Measurements from ENCODE around the gene PALLD.

The PALLD gene

GRCh38 chr4:168527560-168527959 lies 30.7 kb downstream of the PALLD start:
- H3K27me3 Mint-ChIP-seq (ENCODE audit: low read depth), result peaks cover 22% of the 10 kb centered on the region
- no peaks in the 10 kb centered on the region for H3K4me1 Mint-ChIP-seq (ENCODE audit: low read depth)
- no peaks in the 10 kb centered on the region for H3K9me3 Mint-ChIP-seq
- no peak overlapping the region for H3K27ac Mint-ChIP-seq
- no peaks in the 10 kb centered on the region for H3K36me3 Mint-ChIP-seq (ENCODE audit: low read depth)
- no peak overlapping the region for H3K4me3 Mint-ChIP-seq

GRCh38 chr4:168528131-168528949 lies 31.5 kb downstream of the PALLD start:
- H3K9me3 Mint-ChIP-seq, result no peaks in the 10 kb centered on the region
- H3K4me1 Mint-ChIP-seq (ENCODE audit: low read depth), result no peaks in the 10 kb centered on the region
- H3K36me3 Mint-ChIP-seq (ENCODE audit: low read depth), result no peaks in the 10 kb centered on the region
- no peak overlapping the region for H3K27ac Mint-ChIP-seq
- H3K4me3 Mint-ChIP-seq, result no peak overlapping the region
- H3K27me3 Mint-ChIP-seq (ENCODE audit: low read depth), result peaks cover 22% of the 10 kb centered on the region

GRCh38 chr4:168529257-168529656 lies 32.4 kb downstream of the PALLD start:
- Mint-ChIP-seq H3K27me3 (ENCODE audit: low read depth) (peaks cover 22% of the 10 kb centered on the region), H3K27ac (no peak overlapping the region)

DNA sequence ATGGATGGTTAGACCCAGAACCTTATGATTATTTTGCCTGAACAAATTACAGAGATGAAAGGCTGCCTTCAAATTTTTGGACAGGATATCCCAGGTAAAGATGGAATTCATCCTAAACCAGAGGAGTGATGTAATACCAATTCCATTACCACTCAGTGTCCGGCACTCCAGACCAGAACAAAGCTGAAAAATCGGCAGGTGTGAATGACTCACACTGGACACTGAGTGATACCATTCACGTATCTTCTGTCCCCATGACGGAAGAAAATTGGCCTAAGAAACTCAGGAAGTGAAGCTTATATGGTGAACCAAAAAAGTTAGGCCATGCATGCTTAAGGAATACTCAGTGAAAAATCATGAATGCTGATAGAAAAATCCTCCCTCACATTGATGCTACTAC lies 34.5 kb downstream of the PALLD start:
- no peaks in the 10 kb centered on the region for H3K9me3 Mint-ChIP-seq
- H3K27ac Mint-ChIP-seq, result no peak overlapping the region
- no peaks in the 10 kb centered on the region for H3K4me1 Mint-ChIP-seq (ENCODE audit: low read depth)
- no peaks in the 10 kb centered on the region for H3K36me3 Mint-ChIP-seq (ENCODE audit: low read depth)
- H3K4me3 Mint-ChIP-seq, result no peak overlapping the region
- peaks cover 19% of the 10 kb centered on the region for H3K27me3 Mint-ChIP-seq (ENCODE audit: low read depth)

More at GRCh38 chr4:168529257-168529656, 32.4 kb downstream of the PALLD start:
- no peaks in the 10 kb centered on the region for H3K9me3 Mint-ChIP-seq
- H3K36me3 Mint-ChIP-seq (ENCODE audit: low read depth), result no peaks in the 10 kb centered on the region
- no peaks in the 10 kb centered on the region for H3K4me1 Mint-ChIP-seq (ENCODE audit: low read depth)
- no peak overlapping the region for H3K4me3 Mint-ChIP-seq

DNA sequence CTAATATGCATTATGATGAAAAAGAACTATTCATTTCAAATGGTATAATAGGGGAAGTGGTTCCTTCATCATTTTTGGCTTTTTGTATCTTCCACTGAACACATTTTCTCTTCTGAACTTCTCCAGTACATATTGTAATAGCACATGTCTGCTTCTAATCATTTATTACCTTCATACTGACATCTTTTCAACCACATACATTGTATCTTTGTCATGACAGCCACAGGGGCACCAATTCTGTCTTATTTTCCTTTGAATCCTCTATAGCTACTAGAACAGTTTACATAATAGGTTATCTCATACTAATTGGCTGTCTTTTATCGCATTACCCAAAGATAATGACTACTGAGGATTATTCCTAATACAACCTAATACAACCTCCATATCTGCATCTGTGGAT lies 37.7 kb downstream of the PALLD start:
- Mint-ChIP-seq H3K9me3 (no peaks in the 10 kb centered on the region), H3K27me3 (ENCODE audit: low read depth) (peaks cover 4% of the 10 kb centered on the region), H3K36me3 (ENCODE audit: low read depth) (no peaks in the 10 kb centered on the region), H3K27ac (no peak overlapping the region), H3K4me1 (ENCODE audit: low read depth) (no peaks in the 10 kb centered on the region), H3K4me3 (no peak overlapping the region)

DNA sequence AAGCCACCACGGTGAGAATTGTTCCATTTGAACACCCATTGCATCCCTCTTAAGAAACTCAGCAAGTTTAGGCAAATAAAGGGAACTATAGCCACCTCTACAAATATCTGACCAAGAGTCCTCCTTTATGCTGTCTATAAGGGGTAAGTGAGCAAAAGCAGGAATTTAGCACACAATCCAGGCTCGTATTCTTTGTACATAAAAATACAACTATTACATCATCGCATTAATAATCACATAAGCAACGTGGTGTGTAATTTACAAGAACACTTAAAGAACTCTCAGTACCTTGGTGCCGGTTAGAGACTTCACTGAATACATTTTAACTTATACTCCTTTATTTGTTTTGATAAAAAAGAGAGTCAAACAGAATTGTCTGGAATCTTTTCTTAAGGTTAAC lies 38.8 kb downstream of the PALLD start:
- Mint-ChIP-seq H3K9me3 (no peaks in the 10 kb centered on the region), H3K4me1 (ENCODE audit: low read depth) (no peaks in the 10 kb centered on the region), H3K27ac (no peak overlapping the region), H3K4me3 (no peak overlapping the region), H3K27me3 (ENCODE audit: low read depth) (peaks cover 4% of the 10 kb centered on the region), H3K36me3 (ENCODE audit: low read depth) (no peaks in the 10 kb centered on the region)

GRCh38 chr4:168536448-168536847 lies 39.6 kb downstream of the PALLD start:
- Mint-ChIP-seq H3K4me1 (ENCODE audit: low read depth) (no peaks in the 10 kb centered on the region), H3K27me3 (ENCODE audit: low read depth) (peaks cover 4% of the 10 kb centered on the region), H3K36me3 (ENCODE audit: low read depth) (no peaks in the 10 kb centered on the region), H3K27ac (no peak overlapping the region), H3K9me3 (no peaks in the 10 kb centered on the region), H3K4me3 (no peak overlapping the region)

GRCh38 chr4:168537086-168537485 lies 40.2 kb downstream of the PALLD start:
- H3K9me3 Mint-ChIP-seq, result no peaks in the 10 kb centered on the region
- H3K27ac Mint-ChIP-seq, result no peak overlapping the region
- peaks cover 4% of the 10 kb centered on the region for H3K27me3 Mint-ChIP-seq (ENCODE audit: low read depth)
- H3K36me3 Mint-ChIP-seq (ENCODE audit: low read depth), result no peaks in the 10 kb centered on the region
- no peak overlapping the region for H3K4me3 Mint-ChIP-seq
- H3K4me1 Mint-ChIP-seq (ENCODE audit: low read depth), result no peaks in the 10 kb centered on the region

- Mint-ChIP-seq H3K27ac (no peak overlapping the region), H3K36me3 (ENCODE audit: low read depth) (no peaks in the 10 kb centered on the region), H3K4me3 (no peak overlapping the region), H3K27me3 (ENCODE audit: low read depth) (peaks cover 4% of the 10 kb centered on the region), H3K9me3 (no peaks in the 10 kb centered on the region), H3K4me1 (ENCODE audit: low read depth) (no peaks in the 10 kb centered on the region)
These were observed 40.7 kb downstream of the PALLD start for GRCh38 chr4:168537571-168537970.

- Mint-ChIP-seq H3K27me3 (ENCODE audit: low read depth) (peaks cover 4% of the 10 kb centered on the region), H3K4me1 (ENCODE audit: low read depth) (no peaks in the 10 kb centered on the region), H3K4me3 (no peak overlapping the region), H3K27ac (no peak overlapping the region), H3K36me3 (ENCODE audit: low read depth) (no peaks in the 10 kb centered on the region), H3K9me3 (no peaks in the 10 kb centered on the region)
These were observed 41.8 kb downstream of the PALLD start for GRCh38 chr4:168538632-168539031.

GRCh38 chr4:168540086-168540485 lies 43.2 kb downstream of the PALLD start:
- H3K36me3 Mint-ChIP-seq (ENCODE audit: low read depth), result no peaks in the 10 kb centered on the region

DNA sequence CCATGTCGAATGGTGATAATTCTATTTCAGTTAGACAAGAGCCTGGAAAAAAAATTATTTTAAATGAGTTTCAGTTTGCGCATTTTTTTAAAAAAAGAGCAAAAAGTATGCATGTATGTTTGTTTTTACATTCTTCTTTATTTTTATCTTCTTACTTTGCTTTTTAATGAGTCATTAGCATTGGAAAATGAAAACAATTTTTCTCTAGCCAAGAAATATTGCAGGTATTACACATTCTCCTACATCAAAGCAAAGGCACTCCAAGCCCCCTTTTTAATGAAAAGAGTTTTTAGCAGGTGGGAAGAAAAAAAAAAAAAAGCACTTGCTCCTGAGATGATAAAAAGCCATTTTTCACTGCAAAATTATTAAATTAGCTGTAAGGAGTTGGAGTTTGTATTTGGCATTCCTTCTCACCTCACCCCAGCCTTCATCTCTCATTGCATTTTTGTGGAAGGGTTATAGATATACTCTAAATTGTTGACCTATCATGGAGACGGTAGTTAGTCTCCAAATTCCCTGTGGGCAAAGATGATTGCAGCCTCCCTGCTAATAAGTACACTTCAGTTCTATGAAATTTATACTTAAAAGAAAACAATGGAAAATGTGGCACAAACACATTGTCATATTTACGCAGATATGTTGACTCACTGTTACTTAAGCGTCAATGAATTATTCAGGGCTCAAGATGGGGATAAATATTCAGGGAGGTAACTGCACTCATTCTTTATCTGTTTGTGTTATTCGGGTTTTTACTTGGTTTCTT lies 43.8 kb downstream of the PALLD start:
- Mint-ChIP-seq H3K27ac (no peak overlapping the region), H3K36me3 (ENCODE audit: low read depth) (no peaks in the 10 kb centered on the region), H3K4me3 (no peak overlapping the region), H3K9me3 (no peaks in the 10 kb centered on the region), H3K27me3 (ENCODE audit: low read depth) (peaks cover 7% of the 10 kb centered on the region), H3K4me1 (ENCODE audit: low read depth) (no peaks in the 10 kb centered on the region)

More at GRCh38 chr4:168540086-168540485, 43.2 kb downstream of the PALLD start:
- no peak overlapping the region for H3K27ac Mint-ChIP-seq
- no peaks in the 10 kb centered on the region for H3K9me3 Mint-ChIP-seq
- peaks cover 4% of the 10 kb centered on the region for H3K27me3 Mint-ChIP-seq (ENCODE audit: low read depth)
- H3K4me3 Mint-ChIP-seq, result no peak overlapping the region
- H3K4me1 Mint-ChIP-seq (ENCODE audit: low read depth), result no peaks in the 10 kb centered on the region

DNA sequence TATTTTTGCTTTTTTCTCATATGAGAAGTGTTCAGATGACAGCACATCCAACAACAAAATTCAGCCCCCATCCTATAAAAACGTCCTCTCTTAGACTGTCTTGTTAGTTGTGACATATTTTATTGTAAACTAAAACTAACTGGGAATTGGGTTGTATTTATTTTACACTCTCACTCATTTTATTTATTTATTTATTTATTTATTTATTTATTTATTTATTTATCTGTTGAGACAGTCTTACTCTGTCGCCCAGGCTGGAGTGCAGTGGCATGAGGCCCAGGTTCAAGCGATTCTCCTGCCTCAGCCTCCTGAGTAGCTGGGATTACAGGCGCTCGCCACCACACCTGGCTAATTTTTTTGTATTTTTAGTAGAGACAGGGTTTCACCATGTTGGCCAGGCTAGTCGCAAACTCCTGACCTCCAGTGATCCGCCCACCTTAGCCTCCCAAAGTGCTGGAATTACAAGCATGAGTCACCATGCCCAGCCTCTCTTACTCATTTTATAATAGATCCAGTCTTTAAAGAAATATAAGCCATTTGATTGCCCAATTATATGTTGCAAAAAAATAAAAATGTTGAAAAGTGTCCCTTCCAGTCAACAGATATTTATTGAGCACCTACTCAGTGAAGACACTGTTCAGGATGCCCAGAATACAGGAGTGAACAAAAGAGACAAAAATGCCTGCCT lies 44.6 kb downstream of the PALLD start:
- Mint-ChIP-seq H3K27ac (no peak overlapping the region), H3K9me3 (no peaks in the 10 kb centered on the region), H3K4me1 (ENCODE audit: low read depth) (no peaks in the 10 kb centered on the region), H3K4me3 (no peak overlapping the region), H3K36me3 (ENCODE audit: low read depth) (no peaks in the 10 kb centered on the region), H3K27me3 (ENCODE audit: low read depth) (peaks cover 5% of the 10 kb centered on the region)

GRCh38 chr4:168549143-168549542 lies 52.3 kb downstream of the PALLD start:
- no peak overlapping the region for H3K4me3 Mint-ChIP-seq
- no peaks in the 10 kb centered on the region for H3K36me3 Mint-ChIP-seq (ENCODE audit: low read depth)
- H3K4me1 Mint-ChIP-seq (ENCODE audit: low read depth), result no peaks in the 10 kb centered on the region
- no peak overlapping the region for H3K27ac Mint-ChIP-seq
- peaks cover 9% of the 10 kb centered on the region for H3K27me3 Mint-ChIP-seq (ENCODE audit: low read depth)
- no peaks in the 10 kb centered on the region for H3K9me3 Mint-ChIP-seq
